Hepatocyte (in vitro differentiated cells): Measurements from ENCODE around the gene ADAM15. TPM values are rescaled to one million over a fixed set of nuclear protein-coding genes. Genes with fewer than 3 reads are reported as not detected.
A peak's percentile ranks its signal among the peaks of the same experiment; 100 is the strongest.

Experiments used
- DNase-seq: peaks from one replicate; pipeline ENCODE4 v3.0.0-alpha.2; 2016; ENCODE audit warnings: low spot score
- H2AFZ ChIP-seq: fragments of 200-600 bp; sonication (generic); 2 replicates; pipeline ENCODE4 v1.6.0; 2016; ENCODE audit warnings: antibody characterized with exemption, mild to moderate bottlenecking
- H3K27ac ChIP-seq: fragments of 200-600 bp; sonication (generic); 2 replicates; pipeline ENCODE4 v1.5.1; 2016; ENCODE audit warnings: mild to moderate bottlenecking
- H3K27me3 ChIP-seq: fragments of 200-600 bp; sonication (generic); 2 replicates; pipeline ENCODE4 v1.6.1; 2016
- H3K36me3 ChIP-seq: fragments of 200-600 bp; sonication (generic); replicated peaks from 2 replicates; pipeline ENCODE4 v1.5.1; 2016; ENCODE audit warnings: low read depth; ENCODE audit not compliant: insufficient read depth
- H3K4me1 ChIP-seq: fragments of 200-600 bp; sonication (generic); 2 replicates; pipeline ENCODE4 v1.5.1; 2016; ENCODE audit warnings: mild to moderate bottlenecking, moderate library complexity; ENCODE audit not compliant: insufficient read depth
- H3K4me2 ChIP-seq: fragments of 200-600 bp; sonication (generic); 2 replicates; pipeline ENCODE4 v1.6.0; 2016
- H3K4me3 ChIP-seq: fragments of 200-600 bp; sonication (generic); 2 replicates; pipeline ENCODE4 v1.5.1; 2016; ENCODE audit warnings: mild to moderate bottlenecking
- H3K79me2 ChIP-seq: fragments of 200-600 bp; sonication (generic); 2 replicates; pipeline ENCODE4 v1.6.0; 2017; ENCODE audit warnings: mild to moderate bottlenecking
- H3K9me2 ChIP-seq: fragments of 200-600 bp; sonication (generic); replicated peaks from 2 replicates; pipeline ENCODE4 v1.6.0; 2017; ENCODE audit warnings: mild to moderate bottlenecking; ENCODE audit not compliant: insufficient read depth
- H3K9me3 ChIP-seq: fragments of 200-600 bp; sonication (generic); 2 replicates; pipeline ENCODE4 v1.5.1; 2016; ENCODE audit warnings: low read depth, mild to moderate bottlenecking
- H4K20me1 ChIP-seq: fragments of 200-600 bp; sonication (generic); 2 replicates; pipeline ENCODE4 v1.6.0; 2016; ENCODE audit warnings: mild to moderate bottlenecking; ENCODE audit not compliant: insufficient read depth, poor library complexity, severe bottlenecking
- EZH2 ChIP-seq: fragments of 200-600 bp; sonication (generic); IDR thresholded peaks from 2 replicates; pipeline ENCODE4 v1.6.1; 2016; ENCODE audit warnings: antibody characterized with exemption, mild to moderate bottlenecking, borderline replicate concordance
- EZH2phosphoT487 ChIP-seq: fragments of 200-600 bp; sonication (generic); IDR thresholded peaks from one replicate; pipeline ENCODE4 v1.6.1; 2018; ENCODE audit warnings: antibody characterized with exemption, mild to moderate bottlenecking, low read depth, moderate library complexity; ENCODE audit not compliant: unreplicated experiment, severe bottlenecking
- WGBS: methylation state at CpG from one replicate; pipeline ENCODE4 v1.1.6; 2016; ENCODE audit warnings: low lambda C conversion rate; ENCODE audit errors: missing lambda C conversion rate; 5-methylcytosine and 5-hydroxymethylcytosine counted together
- polyA plus RNA-seq: library from polyadenylated mRNA; unstranded; fragments of >200 nt; fragmentation: Nextera tagmentation; extraction: Ambion mirVana; gene quantifications from 2 replicates; pipeline ENCODE4 v1.2.1, GENCODE V29; 2016
- total RNA-seq: library from RNA; depleted of rRNA; stranded (reverse); fragments of >200 nt; gene quantifications from 2 replicates; pipeline ENCODE4 v1.2.3, GENCODE V29; 2014
- TF ChIP-seq, protein P1 (sequence below): fragments of 200-600 bp; sonication (generic); IDR thresholded peaks from 2 replicates; pipeline ENCODE4 v1.5.1; 2016; ENCODE audit warnings: antibody characterized with exemption, mild to moderate bottlenecking; ENCODE audit not compliant: poor library complexity

The ADAM15 gene
- total and polyA plus RNA-seq, 2 experiments from 2014 or later: 55.7 to 108 TPM

DNA sequence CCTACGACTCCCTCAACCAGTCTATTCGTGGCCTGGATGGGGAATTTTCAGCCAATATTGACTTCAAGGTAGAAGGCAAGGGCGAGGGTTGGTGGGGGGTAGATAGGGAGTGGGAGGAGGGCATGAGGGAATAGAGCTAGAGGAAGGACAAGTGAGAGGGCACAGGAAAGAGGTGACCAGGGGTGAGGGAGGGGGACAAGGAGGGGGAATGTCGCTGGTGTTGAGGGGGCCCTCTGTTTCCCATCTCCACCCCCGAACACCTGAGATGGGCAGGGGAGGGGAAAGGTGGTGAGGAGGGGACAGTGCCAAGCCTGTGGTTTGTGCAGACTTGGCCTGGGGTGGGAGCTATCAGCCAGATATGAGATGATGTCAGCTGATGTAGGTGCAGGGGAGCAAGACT lies 8.3 kb upstream of the ADAM15 start:
- 98% methylated on average over 4 of the region's 5 CpGs for WGBS
- H4K20me1 ChIP-seq: no peaks in the 10 kb centered on the region
- no peaks in the 10 kb centered on the region for H3K36me3 ChIP-seq
- TF ChIP-seq, protein P1, sequence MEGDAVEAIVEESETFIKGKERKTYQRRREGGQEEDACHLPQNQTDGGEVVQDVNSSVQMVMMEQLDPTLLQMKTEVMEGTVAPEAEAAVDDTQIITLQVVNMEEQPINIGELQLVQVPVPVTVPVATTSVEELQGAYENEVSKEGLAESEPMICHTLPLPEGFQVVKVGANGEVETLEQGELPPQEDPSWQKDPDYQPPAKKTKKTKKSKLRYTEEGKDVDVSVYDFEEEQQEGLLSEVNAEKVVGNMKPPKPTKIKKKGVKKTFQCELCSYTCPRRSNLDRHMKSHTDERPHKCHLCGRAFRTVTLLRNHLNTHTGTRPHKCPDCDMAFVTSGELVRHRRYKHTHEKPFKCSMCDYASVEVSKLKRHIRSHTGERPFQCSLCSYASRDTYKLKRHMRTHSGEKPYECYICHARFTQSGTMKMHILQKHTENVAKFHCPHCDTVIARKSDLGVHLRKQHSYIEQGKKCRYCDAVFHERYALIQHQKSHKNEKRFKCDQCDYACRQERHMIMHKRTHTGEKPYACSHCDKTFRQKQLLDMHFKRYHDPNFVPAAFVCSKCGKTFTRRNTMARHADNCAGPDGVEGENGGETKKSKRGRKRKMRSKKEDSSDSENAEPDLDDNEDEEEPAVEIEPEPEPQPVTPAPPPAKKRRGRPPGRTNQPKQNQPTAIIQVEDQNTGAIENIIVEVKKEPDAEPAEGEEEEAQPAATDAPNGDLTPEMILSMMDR: no peak
- no peak for TF ChIP-seq EZH2
- TF ChIP-seq EZH2phosphoT487: no peak
- H3K9me3 ChIP-seq: no peaks in the 10 kb centered on the region
- H3K4me3 ChIP-seq: no peak overlapping the region
- no peaks in the 10 kb centered on the region for H3K27me3 ChIP-seq
- no peaks in the 10 kb centered on the region for H3K79me2 ChIP-seq
- peak overlapping the region; percentile 26 for H3K27ac ChIP-seq
- no peaks in the 10 kb centered on the region for H3K9me2 ChIP-seq
- H2AFZ ChIP-seq: no peak overlapping the region
- no peak overlapping the region for H3K4me2 ChIP-seq
- no peak for DNase-seq
- H3K4me1 ChIP-seq: peaks cover 5% of the 10 kb centered on the region

GRCh38 chr1:155043301-155043702 lies 7.8 kb upstream of the ADAM15 start:
- H3K4me1 ChIP-seq: peaks cover 5% of the 10 kb centered on the region
- H3K4me2 ChIP-seq: no peak overlapping the region
- H3K36me3 ChIP-seq: no peaks in the 10 kb centered on the region
- H3K4me3 ChIP-seq: no peak overlapping the region
- no peaks in the 10 kb centered on the region for H3K9me2 ChIP-seq
- no peaks in the 10 kb centered on the region for H3K9me3 ChIP-seq
- TF ChIP-seq, protein P1: no peak
- TF ChIP-seq EZH2phosphoT487: no peak
- no peak for TF ChIP-seq EZH2
- H4K20me1 ChIP-seq: no peaks in the 10 kb centered on the region
- H3K79me2 ChIP-seq: no peaks in the 10 kb centered on the region
- no peaks in the 10 kb centered on the region for H3K27me3 ChIP-seq
- peak overlapping the region; percentile 26 for H3K27ac ChIP-seq
- WGBS: 70% methylated on average over 12 of the region's 12 CpGs
- DNase-seq: peak; percentile 43
- H2AFZ ChIP-seq: no peak overlapping the region

GRCh38 chr1:155043793-155044192 lies 7.3 kb upstream of the ADAM15 start:
- H3K9me2 ChIP-seq: no peaks in the 10 kb centered on the region
- no peak overlapping the region for H2AFZ ChIP-seq
- peaks cover 3% of the 10 kb centered on the region for H3K4me1 ChIP-seq
- no peaks in the 10 kb centered on the region for H3K9me3 ChIP-seq
- H3K36me3 ChIP-seq: no peaks in the 10 kb centered on the region
- H3K27ac ChIP-seq: peak overlapping the region; percentile 26
- H3K79me2 ChIP-seq: no peaks in the 10 kb centered on the region
- no peak overlapping the region for H3K4me3 ChIP-seq
- H3K27me3 ChIP-seq: no peaks in the 10 kb centered on the region
- no peak overlapping the region for H3K4me2 ChIP-seq
- TF ChIP-seq EZH2phosphoT487 (no peak), EZH2 (no peak)
- TF ChIP-seq, protein P1: no peak
- 76% methylated on average over 3 of the region's 3 CpGs for WGBS
- DNase-seq: no peak
- no peaks in the 10 kb centered on the region for H4K20me1 ChIP-seq

GRCh38 chr1:155044365-155044764 lies 6.8 kb upstream of the ADAM15 start:
- no peaks in the 10 kb centered on the region for H3K36me3 ChIP-seq
- H3K4me1 ChIP-seq: peaks cover under 1% of the 10 kb centered on the region
- H3K9me2 ChIP-seq: no peaks in the 10 kb centered on the region
- no peaks in the 10 kb centered on the region for H3K79me2 ChIP-seq
- DNase-seq: no peak
- peak overlapping the region; percentile 27 for H3K27ac ChIP-seq
- no peaks in the 10 kb centered on the region for H3K9me3 ChIP-seq
- no peak overlapping the region for H3K4me3 ChIP-seq
- no peak overlapping the region for H3K4me2 ChIP-seq
- WGBS: 96% methylated on average over 6 of the region's 6 CpGs
- H2AFZ ChIP-seq: no peak overlapping the region
- no peak for TF ChIP-seq EZH2phosphoT487
- TF ChIP-seq, protein P1: no peak
- no peak for TF ChIP-seq EZH2
- H4K20me1 ChIP-seq: no peaks in the 10 kb centered on the region
- no peaks in the 10 kb centered on the region for H3K27me3 ChIP-seq
